ENCODE measurements around the gene CSNK1D. TPM values are rescaled to one million over a fixed set of nuclear protein-coding genes. Genes with fewer than 3 reads are reported as not detected.

The CSNK1D gene
- total RNA-seq, 1 experiment from 2014 or later = 111 TPM

DNA sequence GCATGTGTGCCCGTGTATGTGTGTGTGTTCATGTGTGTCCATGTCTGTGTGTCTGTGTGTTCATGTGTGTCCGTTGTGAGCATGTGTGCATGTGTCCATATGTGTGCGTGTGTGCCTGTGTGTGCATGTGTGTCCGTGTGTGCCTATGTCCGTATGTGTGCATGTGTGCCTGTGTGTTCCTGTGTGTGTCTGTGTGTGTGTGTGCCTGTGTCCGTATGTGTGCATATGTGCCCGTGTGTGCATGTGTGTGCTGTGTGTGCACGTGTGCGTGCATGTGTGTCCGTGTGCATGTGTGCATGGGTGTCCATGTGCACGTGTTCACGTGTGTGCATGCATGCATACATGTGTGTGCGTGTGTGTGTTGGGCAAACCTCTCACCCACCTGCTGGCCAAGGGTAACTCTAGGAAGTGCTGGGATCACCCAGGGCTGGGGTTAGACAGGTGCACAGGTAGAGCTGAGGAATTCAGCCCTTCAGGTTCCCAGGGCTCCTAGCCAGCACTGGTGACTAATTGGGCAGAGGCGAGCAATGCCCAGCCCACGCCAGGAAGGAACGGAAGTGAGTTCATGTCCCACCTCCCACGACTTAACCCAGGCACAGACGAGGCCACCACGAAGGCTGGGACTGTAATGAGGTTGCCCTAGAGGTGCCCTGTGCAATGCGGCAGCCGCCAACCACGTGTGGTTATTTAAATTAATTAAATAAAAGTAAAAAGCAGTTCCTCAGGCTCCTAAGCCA is 8.2 kb upstream of the CSNK1D start:
- POLR2A ChIA-PET = no interaction called here
- peak; percentile 52; the same call in 1 of the 2 replicates for TF ChIP-seq FOXP1 (CRISPR knock-in tag; IDR thresholded peaks at IDR 0.05; ENCODE audit: borderline replicate concordance)
- TF ChIP-seq SMAD4 (CRISPR knock-in tag; IDR thresholded peaks at IDR 0.05) = no peak

DNA sequence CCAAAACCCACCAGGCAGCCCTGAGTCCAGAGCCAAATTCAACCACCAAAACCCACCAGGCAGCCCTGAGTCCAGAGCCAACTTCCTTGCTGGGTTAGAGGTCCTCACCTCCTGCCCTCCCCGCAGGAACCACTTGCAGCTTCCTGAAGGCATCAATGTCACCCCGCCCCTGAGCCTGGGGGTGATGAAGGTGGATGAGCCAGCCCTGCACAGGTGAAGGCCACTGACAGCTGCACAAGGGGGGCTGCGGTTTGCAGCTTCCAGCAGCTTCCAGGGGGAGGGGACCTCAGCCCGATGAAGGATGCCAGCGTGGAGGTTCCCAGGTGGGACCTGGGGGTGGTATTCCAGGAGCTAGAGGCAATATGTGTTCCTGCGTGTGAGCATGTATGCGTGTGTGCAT is 7.6 kb upstream of the CSNK1D start:
- H3K27me3 Mint-ChIP-seq (ENCODE audit: low read depth) = peaks cover 3% of the 10 kb centered on the region
- H3K4me3 Mint-ChIP-seq = no peak overlapping the region
- no peak for DNase-seq (ENCODE audit: low spot score)
- ATAC-seq = no peak
- TF ChIP-seq NR3C1 (CRISPR knock-in tag; conservative IDR thresholded peaks at IDR 0.05; ENCODE audit: low read depth) (no peak), NR1H2 (CRISPR knock-in tag; IDR thresholded peaks at IDR 0.05) (no peak), SOX15 (CRISPR knock-in tag; IDR thresholded peaks at IDR 0.05) (no peak), NFE2L1 (CRISPR knock-in tag; IDR thresholded peaks at IDR 0.05) (no peak), FOXK1 (CRISPR knock-in tag; IDR thresholded peaks at IDR 0.05) (no peak), KAT7 (CRISPR knock-in tag; IDR thresholded peaks at IDR 0.05; ENCODE audit: borderline replicate concordance) (no peak), ATF1 (CRISPR knock-in tag; IDR thresholded peaks at IDR 0.05) (no peak), ZNF232 (CRISPR knock-in tag; IDR thresholded peaks at IDR 0.05) (no peak), NFATC4 (CRISPR knock-in tag; IDR thresholded peaks at IDR 0.05) (no peak), ZNF219 (CRISPR knock-in tag; IDR thresholded peaks at IDR 0.05; ENCODE audit: borderline replicate concordance) (no peak), SP1 (CRISPR knock-in tag; conservative IDR thresholded peaks at IDR 0.05) (no peak), ZNF396 (CRISPR knock-in tag; IDR thresholded peaks at IDR 0.05; ENCODE audit: borderline replicate concordance) (no peak)
- TF ChIP-seq, protein P1, sequence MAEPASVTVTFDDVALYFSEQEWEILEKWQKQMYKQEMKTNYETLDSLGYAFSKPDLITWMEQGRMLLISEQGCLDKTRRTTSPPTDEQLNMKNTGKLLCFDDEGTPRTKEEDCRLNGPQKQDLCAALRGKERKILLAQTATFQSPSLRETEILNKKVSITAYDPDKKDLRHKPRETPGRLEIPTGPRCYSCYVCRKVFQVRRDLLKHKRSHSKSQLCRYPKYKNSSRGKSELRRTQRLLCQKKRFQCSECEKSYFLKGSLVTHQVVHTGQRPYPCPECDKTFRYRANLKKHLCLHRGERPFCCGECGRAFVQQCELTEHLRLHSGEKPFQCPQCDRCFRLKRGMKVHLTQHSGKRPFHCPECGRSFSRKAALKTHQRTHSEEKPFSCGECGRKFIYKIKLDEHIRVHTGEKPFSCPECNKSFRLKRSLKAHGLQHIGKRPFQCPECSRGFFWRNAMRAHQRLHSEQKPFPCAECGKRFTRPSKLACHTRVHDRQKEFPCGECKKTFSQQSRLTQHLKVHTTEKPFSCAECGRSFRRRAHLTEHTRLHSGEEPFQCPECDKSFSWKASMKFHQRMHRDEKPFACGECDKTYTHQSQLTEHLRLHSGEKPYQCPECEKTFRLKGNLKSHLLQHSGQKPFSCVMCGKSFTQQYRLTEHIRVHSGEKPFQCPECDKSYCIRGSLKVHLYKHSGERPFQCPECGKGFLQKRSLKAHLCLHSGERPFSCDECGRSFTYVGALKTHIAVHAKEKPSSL (CRISPR knock-in tag; conservative IDR thresholded peaks at IDR 0.05) = no peak
- TF ChIP-seq, protein P2, sequence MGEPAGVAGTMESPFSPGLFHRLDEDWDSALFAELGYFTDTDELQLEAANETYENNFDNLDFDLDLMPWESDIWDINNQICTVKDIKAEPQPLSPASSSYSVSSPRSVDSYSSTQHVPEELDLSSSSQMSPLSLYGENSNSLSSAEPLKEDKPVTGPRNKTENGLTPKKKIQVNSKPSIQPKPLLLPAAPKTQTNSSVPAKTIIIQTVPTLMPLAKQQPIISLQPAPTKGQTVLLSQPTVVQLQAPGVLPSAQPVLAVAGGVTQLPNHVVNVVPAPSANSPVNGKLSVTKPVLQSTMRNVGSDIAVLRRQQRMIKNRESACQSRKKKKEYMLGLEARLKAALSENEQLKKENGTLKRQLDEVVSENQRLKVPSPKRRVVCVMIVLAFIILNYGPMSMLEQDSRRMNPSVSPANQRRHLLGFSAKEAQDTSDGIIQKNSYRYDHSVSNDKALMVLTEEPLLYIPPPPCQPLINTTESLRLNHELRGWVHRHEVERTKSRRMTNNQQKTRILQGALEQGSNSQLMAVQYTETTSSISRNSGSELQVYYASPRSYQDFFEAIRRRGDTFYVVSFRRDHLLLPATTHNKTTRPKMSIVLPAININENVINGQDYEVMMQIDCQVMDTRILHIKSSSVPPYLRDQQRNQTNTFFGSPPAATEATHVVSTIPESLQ (CRISPR knock-in tag; IDR thresholded peaks at IDR 0.05) = no peak
- TF ChIP-seq, protein P3, sequence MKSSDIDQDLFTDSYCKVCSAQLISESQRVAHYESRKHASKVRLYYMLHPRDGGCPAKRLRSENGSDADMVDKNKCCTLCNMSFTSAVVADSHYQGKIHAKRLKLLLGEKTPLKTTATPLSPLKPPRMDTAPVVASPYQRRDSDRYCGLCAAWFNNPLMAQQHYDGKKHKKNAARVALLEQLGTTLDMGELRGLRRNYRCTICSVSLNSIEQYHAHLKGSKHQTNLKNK (CRISPR knock-in tag; IDR thresholded peaks at IDR 0.05) = no peak
- TF ChIP-seq, protein P4, sequence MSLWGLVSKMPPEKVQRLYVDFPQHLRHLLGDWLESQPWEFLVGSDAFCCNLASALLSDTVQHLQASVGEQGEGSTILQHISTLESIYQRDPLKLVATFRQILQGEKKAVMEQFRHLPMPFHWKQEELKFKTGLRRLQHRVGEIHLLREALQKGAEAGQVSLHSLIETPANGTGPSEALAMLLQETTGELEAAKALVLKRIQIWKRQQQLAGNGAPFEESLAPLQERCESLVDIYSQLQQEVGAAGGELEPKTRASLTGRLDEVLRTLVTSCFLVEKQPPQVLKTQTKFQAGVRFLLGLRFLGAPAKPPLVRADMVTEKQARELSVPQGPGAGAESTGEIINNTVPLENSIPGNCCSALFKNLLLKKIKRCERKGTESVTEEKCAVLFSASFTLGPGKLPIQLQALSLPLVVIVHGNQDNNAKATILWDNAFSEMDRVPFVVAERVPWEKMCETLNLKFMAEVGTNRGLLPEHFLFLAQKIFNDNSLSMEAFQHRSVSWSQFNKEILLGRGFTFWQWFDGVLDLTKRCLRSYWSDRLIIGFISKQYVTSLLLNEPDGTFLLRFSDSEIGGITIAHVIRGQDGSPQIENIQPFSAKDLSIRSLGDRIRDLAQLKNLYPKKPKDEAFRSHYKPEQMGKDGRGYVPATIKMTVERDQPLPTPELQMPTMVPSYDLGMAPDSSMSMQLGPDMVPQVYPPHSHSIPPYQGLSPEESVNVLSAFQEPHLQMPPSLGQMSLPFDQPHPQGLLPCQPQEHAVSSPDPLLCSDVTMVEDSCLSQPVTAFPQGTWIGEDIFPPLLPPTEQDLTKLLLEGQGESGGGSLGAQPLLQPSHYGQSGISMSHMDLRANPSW (CRISPR knock-in tag; conservative IDR thresholded peaks at IDR 0.05; ENCODE audit: low read depth) = no peak
- TF ChIP-seq, protein P5, sequence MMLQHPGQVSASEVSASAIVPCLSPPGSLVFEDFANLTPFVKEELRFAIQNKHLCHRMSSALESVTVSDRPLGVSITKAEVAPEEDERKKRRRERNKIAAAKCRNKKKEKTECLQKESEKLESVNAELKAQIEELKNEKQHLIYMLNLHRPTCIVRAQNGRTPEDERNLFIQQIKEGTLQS (CRISPR knock-in tag; conservative IDR thresholded peaks at IDR 0.05) = no peak
- TF ChIP-seq, protein P6, sequence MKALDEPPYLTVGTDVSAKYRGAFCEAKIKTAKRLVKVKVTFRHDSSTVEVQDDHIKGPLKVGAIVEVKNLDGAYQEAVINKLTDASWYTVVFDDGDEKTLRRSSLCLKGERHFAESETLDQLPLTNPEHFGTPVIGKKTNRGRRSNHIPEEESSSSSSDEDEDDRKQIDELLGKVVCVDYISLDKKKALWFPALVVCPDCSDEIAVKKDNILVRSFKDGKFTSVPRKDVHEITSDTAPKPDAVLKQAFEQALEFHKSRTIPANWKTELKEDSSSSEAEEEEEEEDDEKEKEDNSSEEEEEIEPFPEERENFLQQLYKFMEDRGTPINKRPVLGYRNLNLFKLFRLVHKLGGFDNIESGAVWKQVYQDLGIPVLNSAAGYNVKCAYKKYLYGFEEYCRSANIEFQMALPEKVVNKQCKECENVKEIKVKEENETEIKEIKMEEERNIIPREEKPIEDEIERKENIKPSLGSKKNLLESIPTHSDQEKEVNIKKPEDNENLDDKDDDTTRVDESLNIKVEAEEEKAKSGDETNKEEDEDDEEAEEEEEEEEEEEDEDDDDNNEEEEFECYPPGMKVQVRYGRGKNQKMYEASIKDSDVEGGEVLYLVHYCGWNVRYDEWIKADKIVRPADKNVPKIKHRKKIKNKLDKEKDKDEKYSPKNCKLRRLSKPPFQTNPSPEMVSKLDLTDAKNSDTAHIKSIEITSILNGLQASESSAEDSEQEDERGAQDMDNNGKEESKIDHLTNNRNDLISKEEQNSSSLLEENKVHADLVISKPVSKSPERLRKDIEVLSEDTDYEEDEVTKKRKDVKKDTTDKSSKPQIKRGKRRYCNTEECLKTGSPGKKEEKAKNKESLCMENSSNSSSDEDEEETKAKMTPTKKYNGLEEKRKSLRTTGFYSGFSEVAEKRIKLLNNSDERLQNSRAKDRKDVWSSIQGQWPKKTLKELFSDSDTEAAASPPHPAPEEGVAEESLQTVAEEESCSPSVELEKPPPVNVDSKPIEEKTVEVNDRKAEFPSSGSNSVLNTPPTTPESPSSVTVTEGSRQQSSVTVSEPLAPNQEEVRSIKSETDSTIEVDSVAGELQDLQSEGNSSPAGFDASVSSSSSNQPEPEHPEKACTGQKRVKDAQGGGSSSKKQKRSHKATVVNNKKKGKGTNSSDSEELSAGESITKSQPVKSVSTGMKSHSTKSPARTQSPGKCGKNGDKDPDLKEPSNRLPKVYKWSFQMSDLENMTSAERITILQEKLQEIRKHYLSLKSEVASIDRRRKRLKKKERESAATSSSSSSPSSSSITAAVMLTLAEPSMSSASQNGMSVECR (CRISPR knock-in tag; IDR thresholded peaks at IDR 0.05; ENCODE audit: borderline replicate concordance) = no peak
- H3K36me3 Mint-ChIP-seq = no peaks in the 10 kb centered on the region
- ChIA-PET CTCF (interaction anchor here (1.5 to 1.8 kb wide), 2 partner anchors 11 to 45 kb away, joined by 4 to 5 read pairs; no protein-coding TSS in a partner anchor), POLR2A (no interaction called here)
- H3K9me3 Mint-ChIP-seq = no peaks in the 10 kb centered on the region
- peaks cover 22% of the 10 kb centered on the region for H3K4me1 Mint-ChIP-seq
- no peak overlapping the region for H3K27ac Mint-ChIP-seq

More for the DNA sequence above, 8.2 kb upstream of the CSNK1D start:
- Mint-ChIP-seq H3K27me3 (ENCODE audit: low read depth) (peaks cover 3% of the 10 kb centered on the region), H3K36me3 (no peaks in the 10 kb centered on the region), H3K9me3 (no peaks in the 10 kb centered on the region), H3K4me3 (no peak overlapping the region), H3K4me1 (peaks cover 22% of the 10 kb centered on the region), H3K27ac (no peak overlapping the region)
- CTCF ChIA-PET = interaction anchor here (1.0 kb wide), 1 partner anchor 23 kb away, joined by 4 read pairs; no protein-coding TSS in a partner anchor
- ATAC-seq (no peak), DNase-seq (ENCODE audit: low spot score) (no peak)
